Fibroblast of the aortic adventitia (primary cell): ENCODE measurements around the gene DLX2. TPM values are rescaled to one million over a fixed set of nuclear protein-coding genes. Genes with fewer than 3 reads are reported as not detected.

Experiments used
- DNase-seq: peaks from one replicate; pipeline ENCODE4 v3.0.0-alpha.2; 2010; ENCODE audit warnings: low read depth
- H3K4me3 ChIP-seq: 2 replicates; pipeline ENCODE4 v1.5.1; 2011; ENCODE audit warnings: low read depth, mild to moderate bottlenecking, control low read depth, low read length, moderate library complexity
- total RNA-seq: library from RNA; depleted of rRNA; stranded (reverse); fragments of >200 nt; gene quantifications from 2 replicates; pipeline ENCODE4 v1.2.3, GENCODE V29; 2012; ENCODE audit warnings: low replicate concordance
- TF ChIP-seq, protein P1 (sequence below): IDR thresholded peaks from 2 replicates; pipeline ENCODE4 v1.5.1; 2011; ENCODE audit warnings: mild to moderate bottlenecking, low read length, control low read depth, inconsistent platforms; ENCODE audit not compliant: insufficient read depth

Gene DLX2
- total RNA-seq, 1 donor = 0.72 TPM

DNA sequence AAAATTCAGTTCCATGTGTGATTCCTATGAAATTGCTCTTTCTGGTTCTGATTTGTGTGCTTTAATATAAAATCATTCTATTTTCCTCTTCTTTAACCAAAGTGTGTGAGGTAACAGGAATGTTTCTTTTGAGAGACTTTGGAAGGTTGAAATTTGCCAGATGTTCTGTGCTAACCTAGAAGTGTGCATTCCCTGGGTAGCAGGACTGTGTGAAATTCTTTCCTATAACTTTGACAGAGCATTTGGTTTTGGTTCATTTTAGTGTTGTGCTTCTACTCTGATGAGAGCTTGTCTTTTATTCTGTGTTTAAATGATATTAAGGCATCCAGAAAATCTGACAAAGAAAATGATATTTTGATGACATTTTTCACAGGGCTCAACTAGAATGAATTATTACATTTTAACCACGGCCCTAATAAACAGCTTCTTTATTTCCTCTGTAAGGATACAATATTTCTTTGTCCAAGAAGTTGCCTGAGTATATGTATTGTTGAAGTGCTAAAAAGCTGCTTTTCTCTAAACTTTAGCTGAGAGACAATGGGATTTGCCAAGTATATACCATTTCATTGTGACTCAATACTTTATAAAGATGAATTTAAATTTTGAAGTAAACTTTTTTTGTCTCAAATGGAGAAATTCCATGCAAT lies 52.1 kb downstream of the DLX2 start:
- H3K4me3 ChIP-seq = no peak overlapping the region
- TF ChIP-seq, protein P1, sequence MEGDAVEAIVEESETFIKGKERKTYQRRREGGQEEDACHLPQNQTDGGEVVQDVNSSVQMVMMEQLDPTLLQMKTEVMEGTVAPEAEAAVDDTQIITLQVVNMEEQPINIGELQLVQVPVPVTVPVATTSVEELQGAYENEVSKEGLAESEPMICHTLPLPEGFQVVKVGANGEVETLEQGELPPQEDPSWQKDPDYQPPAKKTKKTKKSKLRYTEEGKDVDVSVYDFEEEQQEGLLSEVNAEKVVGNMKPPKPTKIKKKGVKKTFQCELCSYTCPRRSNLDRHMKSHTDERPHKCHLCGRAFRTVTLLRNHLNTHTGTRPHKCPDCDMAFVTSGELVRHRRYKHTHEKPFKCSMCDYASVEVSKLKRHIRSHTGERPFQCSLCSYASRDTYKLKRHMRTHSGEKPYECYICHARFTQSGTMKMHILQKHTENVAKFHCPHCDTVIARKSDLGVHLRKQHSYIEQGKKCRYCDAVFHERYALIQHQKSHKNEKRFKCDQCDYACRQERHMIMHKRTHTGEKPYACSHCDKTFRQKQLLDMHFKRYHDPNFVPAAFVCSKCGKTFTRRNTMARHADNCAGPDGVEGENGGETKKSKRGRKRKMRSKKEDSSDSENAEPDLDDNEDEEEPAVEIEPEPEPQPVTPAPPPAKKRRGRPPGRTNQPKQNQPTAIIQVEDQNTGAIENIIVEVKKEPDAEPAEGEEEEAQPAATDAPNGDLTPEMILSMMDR = no peak
- DNase-seq = peak; percentile 25

DNA sequence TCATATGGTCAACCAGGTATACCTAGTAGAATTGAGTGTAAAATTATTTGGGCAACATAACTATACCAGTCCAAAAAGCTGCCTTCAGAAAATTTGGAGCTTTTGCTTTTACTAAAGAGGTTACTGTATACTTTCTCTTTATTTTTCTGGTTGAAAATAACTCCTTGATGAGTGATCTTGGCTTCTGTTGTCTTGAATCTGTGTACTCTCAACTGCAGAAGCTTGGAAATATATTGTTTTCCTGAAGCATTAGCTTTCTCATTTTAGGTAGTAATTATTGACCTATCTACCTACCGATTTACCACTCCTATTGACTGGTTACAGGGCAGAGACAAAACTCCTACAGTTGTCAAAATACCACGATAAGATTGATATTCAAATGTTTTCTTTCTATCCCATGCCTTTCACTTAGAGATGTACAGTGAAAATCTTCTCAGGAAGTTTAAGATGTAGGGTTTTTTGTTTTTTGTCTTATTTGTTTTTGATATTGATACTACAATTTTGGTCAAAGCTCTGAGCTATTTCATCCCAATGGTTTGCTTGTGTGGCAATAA lies 53.1 kb downstream of the DLX2 start:
- TF ChIP-seq, protein P1 = no peak
- DNase-seq = no peak
- no peak overlapping the region for H3K4me3 ChIP-seq

Other genes with a start within 250 kb of the DLX2 start
- 17.1 and 23.0 TPM in 2 replicates for gene SLC25A12, start 208.7 kb downstream of the DLX2 start, total RNA-seq
- gene HAT1, start 180.4 kb downstream of the DLX2 start, total RNA-seq = 42.0 and 81.4 TPM in 2 replicates
- gene METAP1D, start 102.9 kb downstream of the DLX2 start, total RNA-seq = 4.0 and 14.3 TPM in 2 replicates
- gene DLX1, start 17.4 kb downstream of the DLX2 start, total RNA-seq = 0.41 and 0.99 TPM in 2 replicates